Glutamatergic neuron (in vitro differentiated cells): ENCODE results near the gene JMJD1C. TPM values are rescaled to one million over a fixed set of nuclear protein-coding genes. Genes with fewer than 3 reads are reported as not detected.

Experiments
- DNase-seq: peaks from one replicate; pipeline ENCODE4 v3.0.0; 2022
- H3K27ac Mint-ChIP-seq: one replicate; pipeline ENCODE4 v1.8.0; 2020; ENCODE audit warnings: mild to moderate bottlenecking, mixed read lengths, inconsistent platforms; ENCODE audit not compliant: unreplicated experiment
- H3K27me3 Mint-ChIP-seq: one replicate; pipeline ENCODE4 v1.8.0; 2020; ENCODE audit warnings: mild to moderate bottlenecking, moderate library complexity, mixed read lengths, inconsistent platforms; ENCODE audit not compliant: unreplicated experiment
- H3K36me3 Mint-ChIP-seq: one replicate; pipeline ENCODE4 v1.8.0; 2020; ENCODE audit warnings: mild to moderate bottlenecking, mixed read lengths, inconsistent platforms; ENCODE audit not compliant: unreplicated experiment
- H3K4me1 Mint-ChIP-seq: one replicate; pipeline ENCODE4 v1.8.0; 2020; ENCODE audit warnings: mild to moderate bottlenecking, low read depth, mixed read lengths, inconsistent platforms; ENCODE audit not compliant: unreplicated experiment
- H3K4me3 Mint-ChIP-seq: one replicate; pipeline ENCODE4 v1.8.0; 2020; ENCODE audit warnings: mild to moderate bottlenecking, mixed read lengths, inconsistent platforms; ENCODE audit not compliant: unreplicated experiment
- H3K9me3 Mint-ChIP-seq: one replicate; pipeline ENCODE4 v1.8.0; 2020; ENCODE audit warnings: mild to moderate bottlenecking, moderate library complexity, mixed read lengths, inconsistent platforms; ENCODE audit not compliant: unreplicated experiment
- total RNA-seq: library from RNA; stranded (reverse); fragmentation: NEBNext Ultra II Directional; extraction: Animal tissue kit (Norgen Biotek cat#: 25700); gene quantifications from one replicate; pipeline ENCODE4 v1.2.1, GENCODE V29; 2021; ENCODE audit not compliant: unreplicated experiment
- TF ChIP-seq, protein P1 (sequence below): fragments of 200-600 bp; sonication (generic); IDR thresholded peaks from one replicate; pipeline ENCODE4 v1.5.0; 2021; ENCODE audit not compliant: partially characterized antibody, unreplicated experiment

Gene JMJD1C
- total RNA-seq, 1 donor from 2014 or later: 110 TPM

DNA sequence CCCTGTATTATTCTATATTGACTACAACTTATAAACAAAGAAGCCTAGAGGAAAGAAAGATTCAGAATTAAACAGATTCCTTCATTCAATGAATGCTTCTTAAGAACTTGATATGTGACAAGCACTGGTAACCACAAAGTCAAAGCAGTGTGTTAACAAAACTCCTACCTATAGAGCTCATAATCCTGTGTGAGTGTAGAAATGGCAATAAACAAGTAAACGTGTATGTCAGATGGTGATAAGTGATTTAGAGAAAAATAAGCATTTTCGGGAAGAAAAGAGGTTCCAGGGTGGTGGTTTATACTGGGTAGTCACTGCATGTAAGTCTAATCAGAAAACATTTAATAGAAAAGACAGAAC is 141.3 kb downstream of the JMJD1C start:
- Mint-ChIP-seq H3K27me3 (no peaks in the 10 kb centered on the region), H3K4me3 (no peak overlapping the region), H3K36me3 (no peaks in the 10 kb centered on the region), H3K9me3 (no peaks in the 10 kb centered on the region), H3K27ac (no peak overlapping the region), H3K4me1 (peaks cover 2% of the 10 kb centered on the region)
- TF ChIP-seq, protein P1, sequence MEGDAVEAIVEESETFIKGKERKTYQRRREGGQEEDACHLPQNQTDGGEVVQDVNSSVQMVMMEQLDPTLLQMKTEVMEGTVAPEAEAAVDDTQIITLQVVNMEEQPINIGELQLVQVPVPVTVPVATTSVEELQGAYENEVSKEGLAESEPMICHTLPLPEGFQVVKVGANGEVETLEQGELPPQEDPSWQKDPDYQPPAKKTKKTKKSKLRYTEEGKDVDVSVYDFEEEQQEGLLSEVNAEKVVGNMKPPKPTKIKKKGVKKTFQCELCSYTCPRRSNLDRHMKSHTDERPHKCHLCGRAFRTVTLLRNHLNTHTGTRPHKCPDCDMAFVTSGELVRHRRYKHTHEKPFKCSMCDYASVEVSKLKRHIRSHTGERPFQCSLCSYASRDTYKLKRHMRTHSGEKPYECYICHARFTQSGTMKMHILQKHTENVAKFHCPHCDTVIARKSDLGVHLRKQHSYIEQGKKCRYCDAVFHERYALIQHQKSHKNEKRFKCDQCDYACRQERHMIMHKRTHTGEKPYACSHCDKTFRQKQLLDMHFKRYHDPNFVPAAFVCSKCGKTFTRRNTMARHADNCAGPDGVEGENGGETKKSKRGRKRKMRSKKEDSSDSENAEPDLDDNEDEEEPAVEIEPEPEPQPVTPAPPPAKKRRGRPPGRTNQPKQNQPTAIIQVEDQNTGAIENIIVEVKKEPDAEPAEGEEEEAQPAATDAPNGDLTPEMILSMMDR: no peak
- DNase-seq: no peak

DNA sequence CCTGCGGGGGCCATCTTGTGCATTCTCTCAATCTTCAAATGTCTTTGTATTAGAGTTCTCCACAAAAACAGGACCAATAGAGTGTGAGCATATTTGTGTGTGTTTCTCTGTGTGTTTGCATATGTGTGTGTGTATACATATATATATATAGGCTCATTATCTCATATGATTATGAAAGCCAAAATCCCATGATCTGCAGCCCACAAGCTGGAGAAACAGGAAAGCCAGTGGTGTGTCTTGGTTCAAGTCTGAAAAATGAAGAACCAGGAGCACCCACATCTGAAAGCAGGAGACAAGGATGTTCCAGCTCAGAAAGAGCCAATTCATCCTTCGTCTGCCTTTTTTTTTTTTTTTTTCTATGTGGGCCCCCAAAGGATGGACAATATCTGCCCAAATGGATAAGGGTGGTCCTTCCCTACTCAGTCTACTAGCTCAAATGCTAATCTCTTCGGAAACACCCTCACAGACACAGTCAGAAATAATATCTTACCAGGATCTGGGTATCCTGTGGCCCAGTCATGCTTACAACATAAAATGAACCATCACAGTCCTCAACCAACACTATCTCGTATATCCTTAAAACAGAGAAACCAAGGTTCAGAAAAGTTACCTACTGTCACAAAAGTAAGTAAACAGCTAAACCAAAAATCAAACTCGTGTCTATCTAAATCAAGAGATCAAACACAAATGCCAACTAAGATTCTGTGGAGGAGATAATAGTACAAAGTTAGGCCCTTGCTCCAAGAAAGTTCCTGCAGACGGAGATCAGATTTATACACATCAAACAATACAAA is 141.9 kb downstream of the JMJD1C start:
- no peak overlapping the region for H3K4me3 Mint-ChIP-seq
- H3K27ac Mint-ChIP-seq: no peak overlapping the region
- H3K9me3 Mint-ChIP-seq: no peaks in the 10 kb centered on the region
- peaks cover 2% of the 10 kb centered on the region for H3K4me1 Mint-ChIP-seq
- H3K27me3 Mint-ChIP-seq: no peaks in the 10 kb centered on the region
- TF ChIP-seq, protein P1: no peak
- DNase-seq: no peak
- no peaks in the 10 kb centered on the region for H3K36me3 Mint-ChIP-seq

DNA sequence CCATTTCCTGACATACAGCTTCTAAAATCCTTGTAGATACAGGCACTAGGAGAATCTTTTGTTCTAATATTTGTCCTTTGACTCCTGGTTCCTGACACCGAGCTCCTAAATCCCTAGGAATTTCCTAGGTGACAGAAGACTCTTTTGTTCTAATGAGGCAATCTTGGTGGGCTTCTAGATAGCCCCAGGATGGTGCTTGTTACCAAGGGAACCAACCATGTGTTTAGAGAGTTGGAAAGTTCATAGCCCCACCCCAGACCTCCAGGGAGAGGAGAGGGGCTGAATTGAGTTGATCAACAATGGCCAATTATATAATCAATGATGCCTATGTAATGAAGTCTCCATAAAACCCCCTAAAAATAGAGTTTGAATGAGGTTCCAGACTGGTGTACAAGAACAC is 145.1 kb downstream of the JMJD1C start:
- Mint-ChIP-seq H3K27ac (no peak overlapping the region), H3K9me3 (peaks cover 2% of the 10 kb centered on the region), H3K27me3 (no peaks in the 10 kb centered on the region), H3K4me3 (no peak overlapping the region), H3K4me1 (peaks cover 2% of the 10 kb centered on the region), H3K36me3 (no peaks in the 10 kb centered on the region)
- no peak for DNase-seq
- TF ChIP-seq, protein P1: no peak

DNA sequence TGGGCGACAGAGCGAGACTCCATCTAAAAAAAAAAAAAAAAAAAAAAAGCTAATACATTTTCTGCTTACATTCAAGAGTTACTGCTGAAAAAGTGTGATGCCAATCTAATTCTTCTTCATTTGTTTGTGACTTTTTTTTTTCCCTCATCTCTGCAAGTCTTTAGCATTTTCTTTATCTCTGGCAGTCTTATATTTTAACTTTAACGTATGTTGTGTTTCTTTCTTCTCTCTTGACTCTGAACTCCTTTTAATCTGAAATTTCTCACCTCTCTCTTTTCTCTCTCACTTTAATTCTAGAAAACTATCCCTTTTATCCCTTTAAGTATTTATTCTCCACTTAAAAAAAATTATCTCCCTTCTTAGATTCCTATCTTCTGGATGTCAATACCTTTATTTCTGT is 146.5 kb downstream of the JMJD1C start:
- Mint-ChIP-seq H3K36me3 (no peaks in the 10 kb centered on the region), H3K27ac (peak overlapping the region; percentile 10)

DNA sequence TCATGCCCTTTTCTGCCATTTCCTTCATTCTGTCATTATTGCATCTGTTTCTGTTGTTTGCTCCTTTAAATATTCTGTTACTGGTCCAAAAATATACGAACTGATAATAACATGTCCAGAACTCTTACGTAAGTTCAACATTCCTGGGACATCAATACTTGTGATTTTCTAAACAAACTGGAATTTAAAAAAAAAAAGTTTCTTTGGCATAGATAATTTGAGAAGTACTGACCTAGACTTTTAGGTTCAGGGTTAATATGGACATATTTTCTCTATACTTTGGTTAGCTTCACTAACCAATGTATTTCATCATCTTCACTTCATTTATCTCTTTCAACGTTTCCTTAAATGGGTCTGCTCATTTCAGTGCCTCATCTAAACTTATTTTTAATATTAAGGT is 147.3 kb downstream of the JMJD1C start:
- TF ChIP-seq, protein P1: no peak
- Mint-ChIP-seq H3K27ac (no peak overlapping the region), H3K9me3 (peaks cover 5% of the 10 kb centered on the region), H3K27me3 (no peaks in the 10 kb centered on the region), H3K4me1 (peaks cover 2% of the 10 kb centered on the region), H3K4me3 (no peak overlapping the region), H3K36me3 (no peaks in the 10 kb centered on the region)
- DNase-seq: no peak

More for the DNA sequence above, 146.5 kb downstream of the JMJD1C start:
- Mint-ChIP-seq H3K9me3 (peaks cover 5% of the 10 kb centered on the region), H3K27me3 (no peaks in the 10 kb centered on the region), H3K4me3 (no peak overlapping the region), H3K4me1 (peaks cover 2% of the 10 kb centered on the region)
- TF ChIP-seq, protein P1: no peak
- DNase-seq: no peak
